ENCODE measurements around the gene KRT14. TPM values are rescaled to one million over a fixed set of nuclear protein-coding genes. Genes with fewer than 3 reads are reported as not detected.
A peak's percentile ranks its signal among the peaks of the same experiment; 100 is the strongest.

KRT14 gene
- total RNA-seq, 1 experiment from 2014 or later, result 0.15 TPM

DNA sequence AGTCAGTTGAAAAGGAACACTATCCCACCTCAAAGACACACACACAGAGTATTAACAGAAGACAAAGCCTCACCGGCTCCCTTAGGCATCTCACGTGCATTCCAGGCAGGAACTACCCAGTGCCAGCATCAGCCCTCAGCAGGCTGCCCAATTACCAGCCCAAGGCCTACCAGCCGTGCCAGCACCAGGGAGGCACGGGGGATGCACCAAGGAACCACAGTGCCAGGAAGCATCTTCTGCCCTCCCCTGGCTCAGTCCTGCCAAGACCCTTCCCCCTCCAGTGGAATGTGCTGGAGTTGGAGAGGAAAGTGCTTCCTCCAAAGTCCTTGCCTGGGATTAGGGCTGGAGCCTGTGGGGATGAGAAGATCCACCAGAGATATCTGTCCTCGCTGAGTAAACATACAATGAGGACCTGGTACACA is 47.6 kb downstream of the KRT14 start:
- Histone ChIP-seq H3K27me3 (ENCODE audit: low read length) (no peaks in the 10 kb centered on the region), H3K27ac (ENCODE audit: low read length) (peak overlapping the region; percentile 21), H3K4me3 (ENCODE audit: low read length) (no peak overlapping the region), H3K36me3 (ENCODE audit: low read depth, low read length) (no peaks in the 10 kb centered on the region), H2AFZ (ENCODE audit: low read length) (no peak overlapping the region), H3K4me2 (ENCODE audit: low read length) (peak overlapping the region; percentile 33), H3F3A (ENCODE audit: low read length, unreplicated experiment) (no peaks in the 10 kb centered on the region), H3K79me2 (ENCODE audit: low read length) (0 out of 2 replicates have a peak, but pooled peaks cover 5% of the 10 kb centered on the region), H3K9me3 (ENCODE audit: low read length) (no peaks in the 10 kb centered on the region), H3K9me2 (replicated peaks; ENCODE audit: low read length) (no peaks in the 10 kb centered on the region), H3K4me1 (ENCODE audit: insufficient read depth, low read length) (peaks cover 68% of the 10 kb centered on the region), H3K9ac (ENCODE audit: low read length) (no peak overlapping the region), H4K20me1 (ENCODE audit: low read length) (no peaks in the 10 kb centered on the region)
- intact Hi-C loops (cut with micrococcal nuclease), result no loop called here
- ATAC-seq, result no peak
- ChIA-PET CTCF (no interaction called here), POLR2A (ENCODE audit: unreplicated experiment) (no interaction called here)
- no TSS peak for BruUV-seq (replicated peaks)
- DNase-seq, result no peak
- TF ChIP-seq, protein P1, sequence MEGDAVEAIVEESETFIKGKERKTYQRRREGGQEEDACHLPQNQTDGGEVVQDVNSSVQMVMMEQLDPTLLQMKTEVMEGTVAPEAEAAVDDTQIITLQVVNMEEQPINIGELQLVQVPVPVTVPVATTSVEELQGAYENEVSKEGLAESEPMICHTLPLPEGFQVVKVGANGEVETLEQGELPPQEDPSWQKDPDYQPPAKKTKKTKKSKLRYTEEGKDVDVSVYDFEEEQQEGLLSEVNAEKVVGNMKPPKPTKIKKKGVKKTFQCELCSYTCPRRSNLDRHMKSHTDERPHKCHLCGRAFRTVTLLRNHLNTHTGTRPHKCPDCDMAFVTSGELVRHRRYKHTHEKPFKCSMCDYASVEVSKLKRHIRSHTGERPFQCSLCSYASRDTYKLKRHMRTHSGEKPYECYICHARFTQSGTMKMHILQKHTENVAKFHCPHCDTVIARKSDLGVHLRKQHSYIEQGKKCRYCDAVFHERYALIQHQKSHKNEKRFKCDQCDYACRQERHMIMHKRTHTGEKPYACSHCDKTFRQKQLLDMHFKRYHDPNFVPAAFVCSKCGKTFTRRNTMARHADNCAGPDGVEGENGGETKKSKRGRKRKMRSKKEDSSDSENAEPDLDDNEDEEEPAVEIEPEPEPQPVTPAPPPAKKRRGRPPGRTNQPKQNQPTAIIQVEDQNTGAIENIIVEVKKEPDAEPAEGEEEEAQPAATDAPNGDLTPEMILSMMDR (conservative IDR thresholded peaks at IDR 0.05; ENCODE audit: low read depth, low read length), result no peak
- TF ChIP-seq EZH2 (IDR thresholded peaks at IDR 0.05; ENCODE audit: low read length, unreplicated experiment) (no peak), EZH2phosphoT487 (IDR thresholded peaks at IDR 0.05; ENCODE audit: borderline replicate concordance, low read length) (no peak)

DNA sequence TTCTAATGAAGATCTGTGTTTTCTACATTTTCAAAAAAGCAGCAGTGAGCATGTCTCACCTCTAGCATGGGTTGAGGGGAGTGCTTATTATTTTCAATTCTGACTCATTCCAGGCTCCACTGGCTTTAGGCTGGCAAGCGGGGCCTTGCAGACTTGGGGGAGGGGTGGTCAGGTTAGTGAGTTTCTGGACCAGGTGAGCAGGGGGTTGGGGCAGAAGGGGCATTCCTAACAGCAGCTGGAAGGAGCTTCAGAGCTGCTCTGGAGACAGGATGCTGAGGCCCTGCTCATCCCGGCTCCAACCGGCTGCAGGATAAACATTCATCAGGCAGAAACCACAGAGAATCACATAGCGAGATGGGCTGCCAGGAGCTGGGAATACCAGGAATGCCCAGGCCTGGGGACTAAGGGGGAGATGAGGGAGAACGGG is 48.1 kb downstream of the KRT14 start:
- H3K27me3 ChIP-seq (ENCODE audit: low read length), result no peaks in the 10 kb centered on the region
- no peak overlapping the region for H3K4me3 ChIP-seq (ENCODE audit: low read length)
- ChIA-PET CTCF (no interaction called here), POLR2A (ENCODE audit: unreplicated experiment) (no interaction called here)
- H3K79me2 ChIP-seq (ENCODE audit: low read length), result 0 out of 2 replicates have a peak, but pooled peaks cover 5% of the 10 kb centered on the region
- TF ChIP-seq EZH2phosphoT487 (IDR thresholded peaks at IDR 0.05; ENCODE audit: borderline replicate concordance, low read length) (no peak), EZH2 (IDR thresholded peaks at IDR 0.05; ENCODE audit: low read length, unreplicated experiment) (no peak)
- TF ChIP-seq, protein P1 (conservative IDR thresholded peaks at IDR 0.05; ENCODE audit: low read depth, low read length), result no peak
- H2AFZ ChIP-seq (ENCODE audit: low read length), result no peak overlapping the region
- no peaks in the 10 kb centered on the region for H4K20me1 ChIP-seq (ENCODE audit: low read length)
- no peaks in the 10 kb centered on the region for H3K9me3 ChIP-seq (ENCODE audit: low read length)
- H3K27ac ChIP-seq (ENCODE audit: low read length), result peak overlapping the region; percentile 41
- no peaks in the 10 kb centered on the region for H3F3A ChIP-seq (ENCODE audit: low read length, unreplicated experiment)
- DNase-seq (peak; percentile 49), ATAC-seq (peak; percentile 40)
- intact Hi-C loops (cut with micrococcal nuclease), result no loop called here
- H3K4me1 ChIP-seq (ENCODE audit: insufficient read depth, low read length), result peaks cover 68% of the 10 kb centered on the region
- H3K9ac ChIP-seq (ENCODE audit: low read length), result no peak overlapping the region
- H3K36me3 ChIP-seq (ENCODE audit: low read depth, low read length), result no peaks in the 10 kb centered on the region
- peak overlapping the region; percentile 33 for H3K4me2 ChIP-seq (ENCODE audit: low read length)
- no TSS peak for BruUV-seq (replicated peaks)
- no peaks in the 10 kb centered on the region for H3K9me2 ChIP-seq (replicated peaks; ENCODE audit: low read length)

DNA sequence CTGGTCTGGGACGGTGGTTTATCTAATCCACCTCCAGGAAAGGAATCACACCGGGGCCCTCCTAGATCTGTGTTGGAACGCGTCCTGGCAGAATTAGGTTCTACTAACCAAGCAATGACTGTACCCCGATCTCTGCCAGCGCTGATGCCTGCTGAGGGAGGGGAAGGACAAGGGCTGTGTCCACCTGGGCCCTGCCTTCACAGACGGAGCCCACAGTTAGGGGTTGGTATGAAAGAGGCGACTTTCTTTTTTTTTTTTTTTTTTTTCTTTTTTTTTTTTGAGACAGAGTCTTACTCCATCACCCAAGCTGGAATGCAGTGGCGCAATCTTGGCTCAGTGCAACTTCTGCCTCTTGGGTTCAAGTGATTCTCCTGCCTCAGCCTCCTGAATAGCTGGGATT is 48.7 kb downstream of the KRT14 start:
- Histone ChIP-seq H3K4me1 (ENCODE audit: insufficient read depth, low read length) (peaks cover 68% of the 10 kb centered on the region), H3F3A (ENCODE audit: low read length, unreplicated experiment) (no peaks in the 10 kb centered on the region), H3K4me3 (ENCODE audit: low read length) (no peak overlapping the region), H3K4me2 (ENCODE audit: low read length) (peak overlapping the region; percentile 33; the same call in 1 of the 2 replicates), H3K27ac (ENCODE audit: low read length) (peak overlapping the region; percentile 41), H3K9me2 (replicated peaks; ENCODE audit: low read length) (no peaks in the 10 kb centered on the region), H3K79me2 (ENCODE audit: low read length) (0 out of 2 replicates have a peak, but pooled peaks cover 5% of the 10 kb centered on the region), H3K36me3 (ENCODE audit: low read depth, low read length) (no peaks in the 10 kb centered on the region), H3K9ac (ENCODE audit: low read length) (no peak overlapping the region), H3K27me3 (ENCODE audit: low read length) (no peaks in the 10 kb centered on the region), H4K20me1 (ENCODE audit: low read length) (no peaks in the 10 kb centered on the region), H2AFZ (ENCODE audit: low read length) (no peak overlapping the region), H3K9me3 (ENCODE audit: low read length) (no peaks in the 10 kb centered on the region)
- TF ChIP-seq EZH2 (IDR thresholded peaks at IDR 0.05; ENCODE audit: low read length, unreplicated experiment) (no peak), EZH2phosphoT487 (IDR thresholded peaks at IDR 0.05; ENCODE audit: borderline replicate concordance, low read length) (no peak)
- TF ChIP-seq, protein P1 (conservative IDR thresholded peaks at IDR 0.05; ENCODE audit: low read depth, low read length), result no peak
- ATAC-seq (no peak), DNase-seq (no peak)
- POLR2A ChIA-PET (ENCODE audit: unreplicated experiment), result no interaction called here
- CTCF ChIA-PET, result no interaction called here
- BruUV-seq (replicated peaks), result no TSS peak
- intact Hi-C loops (cut with micrococcal nuclease), result no loop called here
